Ishikawa (cell line): Measurements from ENCODE around the gene ZNF470.

Experiments used
- CREB1 ChIP-seq: IDR thresholded peaks from 2 replicates; pipeline ENCODE4 v1.6.1; 2012; ENCODE audit warnings: low read depth
- EP300 ChIP-seq: IDR thresholded peaks from 2 replicates; pipeline ENCODE4 v1.6.1; 2012; ENCODE audit warnings: borderline replicate concordance
- TF ChIP-seq, protein P1 (sequence below): IDR thresholded peaks from 2 replicates; pipeline ENCODE4 v1.6.1; 2012
- TF ChIP-seq, protein P2 (sequence below): IDR thresholded peaks from 2 replicates; pipeline ENCODE4 v1.6.1; 2012; ENCODE audit warnings: low read depth, mild to moderate bottlenecking

DNA sequence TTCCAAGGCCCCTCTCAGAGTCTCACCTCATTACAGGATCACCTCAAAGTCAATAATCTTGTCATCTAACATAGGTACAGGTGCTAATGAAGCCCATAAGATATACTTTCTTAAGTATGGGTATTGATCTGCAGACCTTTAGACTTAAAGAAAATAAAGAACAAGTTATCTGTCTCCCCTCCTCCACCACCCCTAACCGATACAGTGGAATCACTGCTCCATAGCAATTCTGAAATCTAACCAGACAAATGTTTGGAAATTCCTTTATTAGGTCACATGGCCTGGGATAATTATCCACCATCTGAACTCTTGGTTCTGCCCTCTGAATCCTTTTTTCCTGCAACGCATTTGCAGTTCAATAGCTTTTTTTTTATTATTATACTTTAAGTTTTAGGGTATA, 4.5 kb upstream of the ZNF470 start:
- no peak for TF ChIP-seq EP300
- TF ChIP-seq, protein P1, sequence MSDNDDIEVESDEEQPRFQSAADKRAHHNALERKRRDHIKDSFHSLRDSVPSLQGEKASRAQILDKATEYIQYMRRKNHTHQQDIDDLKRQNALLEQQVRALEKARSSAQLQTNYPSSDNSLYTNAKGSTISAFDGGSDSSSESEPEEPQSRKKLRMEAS: no peak
- TF ChIP-seq, protein P2, sequence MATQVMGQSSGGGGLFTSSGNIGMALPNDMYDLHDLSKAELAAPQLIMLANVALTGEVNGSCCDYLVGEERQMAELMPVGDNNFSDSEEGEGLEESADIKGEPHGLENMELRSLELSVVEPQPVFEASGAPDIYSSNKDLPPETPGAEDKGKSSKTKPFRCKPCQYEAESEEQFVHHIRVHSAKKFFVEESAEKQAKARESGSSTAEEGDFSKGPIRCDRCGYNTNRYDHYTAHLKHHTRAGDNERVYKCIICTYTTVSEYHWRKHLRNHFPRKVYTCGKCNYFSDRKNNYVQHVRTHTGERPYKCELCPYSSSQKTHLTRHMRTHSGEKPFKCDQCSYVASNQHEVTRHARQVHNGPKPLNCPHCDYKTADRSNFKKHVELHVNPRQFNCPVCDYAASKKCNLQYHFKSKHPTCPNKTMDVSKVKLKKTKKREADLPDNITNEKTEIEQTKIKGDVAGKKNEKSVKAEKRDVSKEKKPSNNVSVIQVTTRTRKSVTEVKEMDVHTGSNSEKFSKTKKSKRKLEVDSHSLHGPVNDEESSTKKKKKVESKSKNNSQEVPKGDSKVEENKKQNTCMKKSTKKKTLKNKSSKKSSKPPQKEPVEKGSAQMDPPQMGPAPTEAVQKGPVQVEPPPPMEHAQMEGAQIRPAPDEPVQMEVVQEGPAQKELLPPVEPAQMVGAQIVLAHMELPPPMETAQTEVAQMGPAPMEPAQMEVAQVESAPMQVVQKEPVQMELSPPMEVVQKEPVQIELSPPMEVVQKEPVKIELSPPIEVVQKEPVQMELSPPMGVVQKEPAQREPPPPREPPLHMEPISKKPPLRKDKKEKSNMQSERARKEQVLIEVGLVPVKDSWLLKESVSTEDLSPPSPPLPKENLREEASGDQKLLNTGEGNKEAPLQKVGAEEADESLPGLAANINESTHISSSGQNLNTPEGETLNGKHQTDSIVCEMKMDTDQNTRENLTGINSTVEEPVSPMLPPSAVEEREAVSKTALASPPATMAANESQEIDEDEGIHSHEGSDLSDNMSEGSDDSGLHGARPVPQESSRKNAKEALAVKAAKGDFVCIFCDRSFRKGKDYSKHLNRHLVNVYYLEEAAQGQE: no peak
- TF ChIP-seq CREB1: no peak
